GM10847 (cell line): ENCODE measurements around the gene FCRLB.

Experiments
- POLR2A ChIP-seq: IDR thresholded peaks from 2 replicates; pipeline ENCODE4 v1.6.1; 2011; ENCODE audit not compliant: insufficient read length; ENCODE audit errors: extremely low read depth

The FCRLB gene

GRCh38 chr1:161719325-161719611 is 2.1 kb upstream of the FCRLB start:
- no peak for TF ChIP-seq POLR2A

GRCh38 chr1:161720422-161720821 is 922 bp upstream of the FCRLB start:
- no peak for TF ChIP-seq POLR2A

GRCh38 chr1:161721738-161722343 is 497 bp downstream of the FCRLB start:
- TF ChIP-seq POLR2A = no peak

GRCh38 chr1:161722406-161722805 is 1.1 kb downstream of the FCRLB start:
- TF ChIP-seq POLR2A = no peak

- TF ChIP-seq POLR2A = no peak
Observed at GRCh38 chr1:161723459-161724141, 2.3 kb downstream of the FCRLB start.

- TF ChIP-seq POLR2A = no peak
Observed at GRCh38 chr1:161725908-161726472, 4.6 kb downstream of the FCRLB start.

GRCh38 chr1:161726473-161727255 is 5.3 kb downstream of the FCRLB start:
- peak; percentile 93 for TF ChIP-seq POLR2A

- peak; percentile 40 for TF ChIP-seq POLR2A
Observed at GRCh38 chr1:161727256-161727924, 6.0 kb downstream of the FCRLB start.

- no peak for TF ChIP-seq POLR2A
Observed at GRCh38 chr1:161728376-161729226, 7.3 kb downstream of the FCRLB start.

GRCh38 chr1:161730050-161730564 is 8.8 kb downstream of the FCRLB start:
- no peak for TF ChIP-seq POLR2A

GRCh38 chr1:161731241-161731640 is 9.9 kb downstream of the FCRLB start:
- TF ChIP-seq POLR2A = no peak

- TF ChIP-seq POLR2A = no peak
Observed at GRCh38 chr1:161731981-161732718, 10.8 kb downstream of the FCRLB start.

GRCh38 chr1:161733526-161733925 is 12.2 kb downstream of the FCRLB start:
- no peak for TF ChIP-seq POLR2A

GRCh38 chr1:161735837-161736236 is 14.5 kb downstream of the FCRLB start:
- no peak for TF ChIP-seq POLR2A
